CD14-positive monocyte (primary cell): ENCODE results near the gene TOP2B. TPM values are rescaled to one million over a fixed set of nuclear protein-coding genes. Genes with fewer than 3 reads are reported as not detected.

ENCODE experiments used
- DNase-seq, 3 donors: peaks; one replicate each; pipeline ENCODE4 v3.0.0-alpha.2; 2011 to 2022
- H2AFZ ChIP-seq: 2 replicates; pipeline ENCODE4 v1.6.0; 2012; ENCODE audit warnings: mild to moderate bottlenecking, low read depth, low read length, inconsistent platforms; ENCODE audit not compliant: insufficient read depth, poor library complexity, severe bottlenecking
- H3K27ac ChIP-seq, 2 donors: 1 replicate in 1 of 2; 2 replicates in 1 of 2; pipeline ENCODE4 v1.5.1; 2012 to 2013; ENCODE audit warnings: low read length in 2 of 2, control low read depth in 1 of 2, inconsistent platforms in 1 of 2, low read depth in 1 of 2, mild to moderate bottlenecking in 1 of 2
- H3K27me3 ChIP-seq, 2 donors: one replicate each; pipeline versions ENCODE4 v1.6.0 to v1.6.1; 2011 to 2013; ENCODE audit warnings: low read length in 2 of 2; ENCODE audit not compliant: control insufficient read depth in 2 of 2, insufficient read depth in 2 of 2
- H3K36me3 ChIP-seq, 2 donors: replicated peaks in 1 of 2; 1 replicate in 1 of 2; 2 replicates in 1 of 2; pipeline versions ENCODE4 v1.5.1 to v1.6.1; 2012 to 2013; ENCODE audit warnings: low read length in 2 of 2, control low read depth in 1 of 2, inconsistent platforms in 1 of 2, mild to moderate bottlenecking in 1 of 2; ENCODE audit not compliant: insufficient read depth in 2 of 2, control insufficient read depth in 1 of 2
- H3K4me1 ChIP-seq, 2 donors: 1 replicate in 1 of 2; 2 replicates in 1 of 2; pipeline versions ENCODE4 v1.5.1 to v1.6.1; 2012 to 2013; ENCODE audit warnings: low read length in 2 of 2, control low read depth in 1 of 2, inconsistent platforms in 1 of 2, mild to moderate bottlenecking in 1 of 2, moderate library complexity in 1 of 2; ENCODE audit not compliant: insufficient read depth in 2 of 2, control insufficient read depth in 1 of 2
- H3K4me2 ChIP-seq: replicated peaks from 2 replicates; pipeline ENCODE3; 2012; ENCODE audit warnings: low read length, moderate library complexity, mild to moderate bottlenecking; ENCODE audit not compliant: poor library complexity, severe bottlenecking; ENCODE audit errors: extremely low read depth
- H3K4me3 ChIP-seq, 3 experiments: fragments of 200-600 bp in 1 of 3; sonication (generic) in 1 of 3; replicated peaks in 1 of 3; 1 replicate in 2 of 3; 2 replicates in 1 of 3; pipeline ENCODE4 v1.5.1; 2011 to 2013; ENCODE audit warnings: low read length in 3 of 3, mild to moderate bottlenecking in 3 of 3, control low read depth in 2 of 3, low read depth in 2 of 3, inconsistent platforms in 1 of 3, moderate library complexity in 1 of 3
- H3K79me2 ChIP-seq: 2 replicates; pipeline ENCODE4 v1.6.0; 2012; ENCODE audit warnings: mild to moderate bottlenecking, control low read depth, inconsistent platforms, low read length, moderate library complexity; ENCODE audit not compliant: insufficient read depth
- H3K9ac ChIP-seq: 2 replicates; pipeline ENCODE4 v1.6.0; 2017; ENCODE audit warnings: low read length, mild to moderate bottlenecking; ENCODE audit not compliant: insufficient read depth, poor library complexity, severe bottlenecking
- H3K9me3 ChIP-seq, 2 donors: replicated peaks in 1 of 2; 1 replicate in 1 of 2; 2 replicates in 1 of 2; pipeline versions ENCODE4 v1.5.1 to v1.6.1; 2012 to 2013; ENCODE audit warnings: low read length in 2 of 2, control low read depth in 1 of 2; ENCODE audit not compliant: control insufficient read depth in 1 of 2, insufficient read depth in 1 of 2
- H4K20me1 ChIP-seq: 2 replicates; pipeline ENCODE4 v1.6.0; 2012; ENCODE audit warnings: mild to moderate bottlenecking, low read length, control low read depth, moderate library complexity; ENCODE audit not compliant: insufficient read depth
- H3K27ac Mint-ChIP-seq, 7 donors: one replicate each; pipeline ENCODE4 v1.8.0; 2020; ENCODE audit warnings: mild to moderate bottlenecking in 7 of 7, mixed read lengths in 7 of 7, moderate library complexity in 6 of 7, inconsistent platforms in 2 of 7
- H3K27me3 Mint-ChIP-seq, 3 donors: one replicate each; pipeline ENCODE4 v1.8.0; 2021 to 2022; ENCODE audit warnings: low read depth in 3 of 3, mild to moderate bottlenecking in 3 of 3, mixed read lengths in 3 of 3, moderate library complexity in 3 of 3, inconsistent platforms in 1 of 3
- H3K36me3 Mint-ChIP-seq, 2 donors: one replicate each; pipeline ENCODE4 v1.8.0; 2020; ENCODE audit warnings: mixed read lengths in 2 of 2, inconsistent platforms in 1 of 2, mild to moderate bottlenecking in 1 of 2
- H3K4me1 Mint-ChIP-seq: one replicate; pipeline ENCODE4 v1.8.0; 2020; ENCODE audit warnings: mild to moderate bottlenecking, mixed read lengths
- H3K4me3 Mint-ChIP-seq, 2 donors: one replicate each; pipeline ENCODE4 v1.8.0; 2020; ENCODE audit warnings: mild to moderate bottlenecking in 2 of 2, mixed read lengths in 2 of 2, moderate library complexity in 1 of 2
- H3K9me3 Mint-ChIP-seq, 7 donors: one replicate each; pipeline ENCODE4 v1.8.0; 2020 to 2022; ENCODE audit warnings: mixed read lengths in 7 of 7, mild to moderate bottlenecking in 6 of 7, moderate library complexity in 6 of 7, inconsistent platforms in 2 of 7
- WGBS: methylation state at CpG from one replicate; pipeline ENCODE4 v1.1.5; 2013; ENCODE audit warnings: missing lambda C conversion rate; ENCODE audit not compliant: insufficient coverage; 5-methylcytosine and 5-hydroxymethylcytosine counted together
- intact Hi-C, 2 donors: fragments of 100-400 bp; cut with micrococcal nuclease; formaldehyde crosslinking; loops; one replicate each; pipeline versions ENCODE4 v1.15.0 to v1.15.1; 2023
- polyA plus RNA-seq, 3 donors: library from polyadenylated mRNA; depleted of rRNA in 1 of 3; unstranded in 2 of 3; stranded (reverse) in 1 of 3; fragments of 300-500 nt in 2 of 3; fragments of >200 nt in 1 of 3; fragmentation: Illumina TruSeq in 2 of 3; gene quantifications; 1 replicate in 2 of 3; 2 replicates in 1 of 3; pipeline ENCODE4 v1.2.3, GENCODE V29; 2012 to 2021
- TF ChIP-seq, protein P1 (sequence below): fragments of 200-600 bp; IDR thresholded peaks from one replicate; pipeline ENCODE4 v1.8.0; 2022; ENCODE audit warnings: antibody characterized with exemption, mild to moderate bottlenecking

TOP2B gene
- polyA plus RNA-seq, 3 donors = 21.4 to 27.0 (median 26.1) TPM

GRCh38 chr3:25706213-25706612, 41.5 kb upstream of the TOP2B start:
- no peak overlapping the region for H3K27ac Mint-ChIP-seq
- H3K9ac ChIP-seq = no peak overlapping the region
- H3K27me3 ChIP-seq = no peaks in the 10 kb centered on the region
- no peaks in the 10 kb centered on the region for H3K36me3 ChIP-seq
- no peak for DNase-seq
- H3K4me3 ChIP-seq = no peak overlapping the region
- H3K27me3 Mint-ChIP-seq = peaks cover 0 to 2% (median 0%) of the 10 kb centered on the region in 3 donors
- no peak overlapping the region for H3K4me3 Mint-ChIP-seq
- peaks cover 0 to 2% (median 0%) of the 10 kb centered on the region in 7 donors for H3K9me3 Mint-ChIP-seq
- no peak overlapping the region for H3K4me2 ChIP-seq
- no peaks in the 10 kb centered on the region for H3K4me1 ChIP-seq
- H3K79me2 ChIP-seq = no peaks in the 10 kb centered on the region
- H3K27ac ChIP-seq = no peak overlapping the region
- no peaks in the 10 kb centered on the region for H4K20me1 ChIP-seq
- H3K9me3 ChIP-seq = no peaks in the 10 kb centered on the region
- no peak overlapping the region for H2AFZ ChIP-seq
- no peaks in the 10 kb centered on the region for H3K36me3 Mint-ChIP-seq
- peaks cover 3% of the 10 kb centered on the region for H3K4me1 Mint-ChIP-seq
- intact Hi-C loops = no loop called here
- no CpG with 5 or more reads among the region's 4 CpGs for WGBS
- TF ChIP-seq, protein P1, sequence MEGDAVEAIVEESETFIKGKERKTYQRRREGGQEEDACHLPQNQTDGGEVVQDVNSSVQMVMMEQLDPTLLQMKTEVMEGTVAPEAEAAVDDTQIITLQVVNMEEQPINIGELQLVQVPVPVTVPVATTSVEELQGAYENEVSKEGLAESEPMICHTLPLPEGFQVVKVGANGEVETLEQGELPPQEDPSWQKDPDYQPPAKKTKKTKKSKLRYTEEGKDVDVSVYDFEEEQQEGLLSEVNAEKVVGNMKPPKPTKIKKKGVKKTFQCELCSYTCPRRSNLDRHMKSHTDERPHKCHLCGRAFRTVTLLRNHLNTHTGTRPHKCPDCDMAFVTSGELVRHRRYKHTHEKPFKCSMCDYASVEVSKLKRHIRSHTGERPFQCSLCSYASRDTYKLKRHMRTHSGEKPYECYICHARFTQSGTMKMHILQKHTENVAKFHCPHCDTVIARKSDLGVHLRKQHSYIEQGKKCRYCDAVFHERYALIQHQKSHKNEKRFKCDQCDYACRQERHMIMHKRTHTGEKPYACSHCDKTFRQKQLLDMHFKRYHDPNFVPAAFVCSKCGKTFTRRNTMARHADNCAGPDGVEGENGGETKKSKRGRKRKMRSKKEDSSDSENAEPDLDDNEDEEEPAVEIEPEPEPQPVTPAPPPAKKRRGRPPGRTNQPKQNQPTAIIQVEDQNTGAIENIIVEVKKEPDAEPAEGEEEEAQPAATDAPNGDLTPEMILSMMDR = no peak

DNA sequence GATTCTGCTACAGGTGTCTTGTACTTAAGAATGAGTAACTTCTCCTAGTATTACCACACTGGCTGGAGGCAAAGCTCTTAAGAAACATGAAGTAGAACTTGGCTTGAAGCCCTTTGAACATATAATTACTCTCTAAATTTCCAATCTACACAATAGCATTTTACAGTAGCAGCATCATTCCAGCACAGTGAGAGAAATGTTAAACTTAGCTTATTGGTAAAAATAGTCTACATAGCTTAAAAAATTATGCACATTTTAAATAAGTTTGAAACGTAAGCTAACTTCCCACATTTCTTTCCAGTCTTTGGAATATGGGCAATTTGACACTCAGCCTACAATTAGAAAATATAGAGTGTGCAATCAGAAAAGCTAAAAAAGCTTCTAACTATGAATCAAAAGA, 32.8 kb upstream of the TOP2B start:
- intact Hi-C loops = no loop called here
- H4K20me1 ChIP-seq = no peaks in the 10 kb centered on the region
- no peaks in the 10 kb centered on the region for H3K9me3 ChIP-seq
- peaks cover 0 to 3% (median 2%) of the 10 kb centered on the region in 3 donors for H3K27me3 Mint-ChIP-seq
- H3K79me2 ChIP-seq = no peaks in the 10 kb centered on the region
- H3K27me3 ChIP-seq = no peaks in the 10 kb centered on the region
- no peaks in the 10 kb centered on the region for H3K36me3 ChIP-seq
- no peak overlapping the region for H3K27ac Mint-ChIP-seq
- no peak overlapping the region for H3K27ac ChIP-seq
- no peak for DNase-seq
- no peaks in the 10 kb centered on the region for H3K36me3 Mint-ChIP-seq
- TF ChIP-seq, protein P1 = no peak
- peaks cover 28% of the 10 kb centered on the region for H3K4me1 Mint-ChIP-seq
- WGBS = no CpG with 5 or more reads among the region's 1 CpG
- no peak overlapping the region for H3K4me3 ChIP-seq
- no peak overlapping the region for H3K4me2 ChIP-seq
- H3K9me3 Mint-ChIP-seq = peaks cover 0 to 4% (median 3%) of the 10 kb centered on the region in 7 donors
- no peak overlapping the region for H2AFZ ChIP-seq
- no peak overlapping the region for H3K4me3 Mint-ChIP-seq
- peaks cover 22 to 27% of the 10 kb centered on the region in 2 donors for H3K4me1 ChIP-seq
- no peak overlapping the region for H3K9ac ChIP-seq
